GM19240 (cell line): ENCODE measurements around the gene GAN.

Source experiments
- DNase-seq: peaks from one replicate; pipeline ENCODE4 v3.0.0; 2011; ENCODE audit warnings: low spot score; ENCODE audit not compliant: insufficient read length

Gene GAN

GRCh38 chr16:81349608-81350305 is 35.0 kb downstream of the GAN start:
- no peak for DNase-seq

DNA sequence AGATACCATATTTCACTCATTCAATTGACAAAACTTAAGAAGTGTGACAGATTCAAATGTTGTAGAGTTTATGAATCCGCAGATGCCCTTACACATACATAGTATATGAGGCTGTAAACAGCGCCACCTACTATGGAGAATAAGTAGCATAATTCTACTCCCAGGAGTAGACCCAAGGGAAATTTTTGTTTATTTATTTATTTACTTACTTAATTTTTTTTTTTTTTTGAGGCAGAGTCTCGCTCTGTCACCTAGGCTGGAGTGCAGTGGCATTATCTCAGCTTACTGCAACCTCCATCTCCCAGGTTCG is 35.5 kb downstream of the GAN start:
- DNase-seq, result no peak

DNA sequence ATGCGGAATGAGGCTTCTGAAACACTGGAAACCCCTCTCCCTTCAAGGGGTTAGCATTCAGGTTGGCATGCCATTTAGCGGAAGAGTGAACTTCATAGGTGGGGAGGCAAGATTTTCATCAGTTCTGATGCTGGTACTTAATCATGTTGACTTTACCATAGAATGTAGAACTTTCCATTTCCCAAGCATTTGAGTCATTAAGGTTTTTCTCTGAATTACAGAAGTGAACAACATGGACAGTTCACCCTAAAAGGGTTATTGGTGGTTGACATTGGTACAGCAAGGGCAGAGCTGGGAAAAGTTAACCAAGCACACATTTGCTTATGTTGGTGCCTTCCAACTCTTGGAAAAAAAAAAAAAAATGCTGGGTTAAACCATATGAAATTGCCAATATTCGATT is 39.1 kb downstream of the GAN start:
- no peak for DNase-seq

DNA sequence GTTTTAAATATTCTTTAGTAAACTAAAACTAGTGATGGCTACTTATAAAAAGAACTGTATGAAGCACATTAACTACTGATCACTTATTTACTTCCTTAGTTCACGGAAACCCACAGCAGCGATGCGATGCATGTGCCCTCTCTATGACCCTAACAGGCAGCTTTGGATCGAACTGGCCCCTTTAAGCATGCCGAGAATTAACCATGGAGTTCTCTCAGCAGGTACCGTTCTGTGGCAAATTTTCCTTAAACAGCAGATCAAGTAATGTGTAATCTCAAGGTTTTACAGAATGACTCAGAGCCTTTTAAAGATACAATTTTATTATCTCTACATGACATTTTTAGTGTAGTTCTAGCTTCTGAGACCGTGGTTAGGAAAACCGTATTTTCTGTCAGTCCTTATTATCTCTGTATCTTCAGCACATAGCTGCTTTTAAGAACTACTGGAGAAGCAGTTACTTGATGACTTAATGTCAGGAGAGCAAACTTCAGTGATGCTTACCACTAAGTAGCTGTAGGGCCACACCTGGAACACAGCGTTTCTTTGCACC is 43.0 kb downstream of the GAN start:
- DNase-seq, result no peak

DNA sequence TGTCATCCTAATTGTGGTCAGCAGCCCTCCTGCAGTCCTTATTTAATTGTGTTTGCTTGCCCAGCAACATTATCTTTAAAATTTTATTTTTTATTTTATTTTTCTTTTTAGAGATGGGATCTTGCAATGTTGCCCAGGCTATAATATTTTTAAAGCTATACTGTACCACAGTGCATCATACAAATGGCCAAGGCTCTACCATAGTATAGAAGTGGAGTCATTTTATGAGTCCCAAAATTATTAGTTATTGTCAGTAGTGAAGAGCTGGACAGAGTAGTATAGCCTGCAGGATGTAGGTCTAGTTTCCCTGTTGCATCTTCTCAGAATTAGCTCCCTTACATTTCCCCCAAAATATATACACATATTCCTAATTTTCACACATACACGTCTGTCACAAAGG is 44.1 kb downstream of the GAN start:
- DNase-seq, result no peak

- DNase-seq, result no peak
Measured at GRCh38 chr16:81360135-81360534, 45.4 kb downstream of the GAN start.

- no peak for DNase-seq
Measured at GRCh38 chr16:81365731-81366130, 51.0 kb downstream of the GAN start.

GRCh38 chr16:81366316-81366932 is 51.7 kb downstream of the GAN start:
- DNase-seq, result no peak

- no peak for DNase-seq
Measured at GRCh38 chr16:81367821-81368220, 53.1 kb downstream of the GAN start.

DNA sequence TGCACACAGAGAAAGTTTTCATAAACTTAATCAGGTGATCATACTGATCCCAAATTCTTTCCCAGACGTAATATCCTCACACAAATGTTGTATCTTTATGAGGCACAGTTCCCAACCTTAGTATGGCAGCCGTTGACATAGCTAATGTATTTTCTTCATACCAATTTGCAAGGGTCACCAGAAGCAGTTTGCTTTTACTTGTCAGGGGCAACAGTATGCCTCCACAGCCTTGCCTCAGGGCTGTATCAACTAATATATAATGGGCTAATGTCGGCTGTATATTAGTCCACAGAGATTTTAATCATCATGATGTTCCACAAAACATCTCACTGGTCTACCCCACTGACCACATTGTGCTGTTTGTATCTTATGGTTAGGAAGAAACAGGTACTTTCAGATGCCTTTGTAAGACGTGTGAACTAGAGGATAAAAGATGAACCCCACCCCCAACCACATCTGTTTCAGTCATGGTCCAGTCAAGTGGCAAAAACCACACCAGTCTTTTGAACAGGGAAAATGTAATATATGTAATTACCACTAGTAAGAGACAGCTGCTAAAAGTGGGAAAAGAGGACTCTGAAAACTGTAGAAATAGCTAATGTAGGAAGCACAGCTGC is 55.2 kb downstream of the GAN start:
- no peak for DNase-seq

GRCh38 chr16:81371106-81371505 is 56.3 kb downstream of the GAN start:
- no peak for DNase-seq

GRCh38 chr16:81374550-81374949 is 59.8 kb downstream of the GAN start:
- no peak for DNase-seq

- DNase-seq, result no peak
Measured at GRCh38 chr16:81376880-81377279, 62.1 kb downstream of the GAN start.

DNA sequence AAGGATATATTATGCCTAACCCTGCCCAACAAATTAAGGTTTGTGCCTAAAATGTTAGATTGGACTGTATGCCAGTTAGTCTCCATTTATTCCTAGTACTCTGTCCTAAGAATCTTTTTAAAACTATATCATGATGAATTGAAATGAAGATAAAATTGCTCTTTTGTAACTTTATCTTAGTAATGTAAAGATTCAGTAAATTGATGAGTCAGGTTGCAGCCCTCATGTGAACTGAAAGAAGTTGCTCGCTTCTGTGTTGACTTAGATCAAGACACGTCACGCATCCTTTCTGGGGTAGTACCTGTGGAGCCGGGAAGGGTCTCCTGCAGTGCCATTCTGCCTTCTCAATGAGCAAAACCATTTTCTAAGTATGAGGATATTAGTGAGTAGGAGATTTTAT is 63.3 kb downstream of the GAN start:
- DNase-seq, result no peak

DNA sequence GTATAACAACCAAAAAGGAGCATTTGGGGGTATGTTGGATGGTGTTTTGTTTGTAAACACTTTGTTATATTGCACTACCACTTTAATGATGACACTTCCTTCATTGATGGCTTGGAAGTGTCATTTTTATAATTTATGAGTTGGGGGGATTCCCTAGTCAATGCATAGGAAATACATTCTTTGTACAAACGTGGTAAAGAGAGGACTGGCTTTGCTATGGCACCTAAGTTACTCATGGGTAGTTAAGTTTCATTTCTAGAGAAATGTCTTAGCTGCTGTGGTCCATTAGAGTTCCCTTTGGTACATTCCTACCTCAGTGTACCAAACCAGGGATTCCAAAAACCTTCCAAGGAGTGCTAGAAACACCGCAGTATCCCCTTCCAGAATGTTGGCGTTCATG is 66.2 kb downstream of the GAN start:
- no peak for DNase-seq

GRCh38 chr16:81384006-81384405 is 69.2 kb downstream of the GAN start:
- no peak for DNase-seq

DNA sequence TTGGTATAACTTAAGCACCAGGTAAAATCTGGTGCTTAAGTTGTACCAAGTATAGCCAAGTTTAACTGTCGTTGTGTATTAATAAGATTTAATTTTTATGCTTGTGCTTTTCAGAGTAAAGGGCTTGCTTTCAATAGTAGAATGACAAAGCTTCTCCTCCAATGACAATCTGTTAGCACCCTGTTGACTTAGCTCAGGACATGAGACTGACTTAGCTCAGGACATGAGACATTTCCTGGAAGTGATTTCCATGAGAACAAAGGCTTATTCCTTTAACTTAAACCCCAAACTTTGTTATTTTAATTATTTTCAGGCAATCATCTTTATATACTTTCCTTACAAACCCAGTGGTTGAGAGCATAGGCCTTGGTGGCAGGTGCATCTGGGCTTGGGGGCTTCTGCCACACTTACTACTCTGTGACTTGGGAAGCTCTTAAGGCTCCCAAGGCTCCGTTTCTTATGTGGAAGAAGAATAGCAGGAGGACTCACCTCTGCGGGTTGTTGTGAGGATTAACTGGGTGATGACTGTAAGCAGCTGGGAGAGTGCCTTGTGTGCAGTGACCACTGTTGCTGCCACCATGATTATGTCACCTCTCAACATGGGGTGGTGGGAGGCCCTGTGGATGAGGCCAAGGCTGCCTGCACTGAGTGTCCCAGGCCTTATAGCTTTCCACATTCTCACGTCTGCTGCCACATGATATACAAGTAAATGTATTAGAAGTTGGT is 70.4 kb downstream of the GAN start:
- DNase-seq, result no peak

GRCh38 chr16:81388357-81388756 is 73.6 kb downstream of the GAN start:
- DNase-seq, result no peak

GRCh38 chr16:81390840-81391239 is 76.1 kb downstream of the GAN start:
- DNase-seq, result no peak

DNA sequence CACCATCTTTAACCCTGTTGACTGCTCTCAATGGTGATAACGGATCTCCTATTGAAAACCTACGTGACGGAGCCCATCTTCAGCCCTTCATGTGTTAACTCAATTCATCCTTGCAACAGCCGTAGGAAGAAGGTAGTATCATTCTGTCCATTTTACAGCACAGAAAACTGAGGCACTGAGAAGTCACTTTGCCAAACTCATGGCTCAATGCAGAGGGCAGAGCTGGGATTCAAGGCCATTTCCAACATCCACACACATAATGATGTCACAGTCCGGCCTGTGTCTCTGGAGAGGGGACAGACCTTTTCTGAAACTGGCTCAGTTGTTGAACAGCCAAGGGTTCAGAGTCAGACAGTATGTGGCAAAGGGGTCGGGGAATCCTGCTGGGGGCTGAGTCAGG is 77.2 kb downstream of the GAN start:
- DNase-seq, result no peak

DNA sequence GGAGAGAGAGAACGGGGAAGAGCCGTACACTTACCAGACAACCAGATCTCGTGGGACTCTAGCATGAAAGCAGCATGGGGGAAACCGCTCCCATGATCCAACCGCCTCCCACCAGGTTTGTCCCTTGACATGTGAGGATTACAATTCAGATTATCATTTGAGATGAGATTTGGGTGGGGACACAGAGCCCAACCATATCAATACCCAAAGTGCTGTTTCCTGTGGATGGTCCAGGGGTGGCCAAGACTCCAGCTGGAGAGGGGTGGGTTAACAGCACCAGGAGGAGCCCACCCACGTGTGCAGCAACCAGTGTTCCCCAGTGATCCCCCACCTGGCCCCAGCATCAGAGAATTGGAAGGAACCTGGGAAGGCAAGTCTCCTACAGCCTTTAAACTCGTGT is 79.7 kb downstream of the GAN start:
- no peak for DNase-seq

DNA sequence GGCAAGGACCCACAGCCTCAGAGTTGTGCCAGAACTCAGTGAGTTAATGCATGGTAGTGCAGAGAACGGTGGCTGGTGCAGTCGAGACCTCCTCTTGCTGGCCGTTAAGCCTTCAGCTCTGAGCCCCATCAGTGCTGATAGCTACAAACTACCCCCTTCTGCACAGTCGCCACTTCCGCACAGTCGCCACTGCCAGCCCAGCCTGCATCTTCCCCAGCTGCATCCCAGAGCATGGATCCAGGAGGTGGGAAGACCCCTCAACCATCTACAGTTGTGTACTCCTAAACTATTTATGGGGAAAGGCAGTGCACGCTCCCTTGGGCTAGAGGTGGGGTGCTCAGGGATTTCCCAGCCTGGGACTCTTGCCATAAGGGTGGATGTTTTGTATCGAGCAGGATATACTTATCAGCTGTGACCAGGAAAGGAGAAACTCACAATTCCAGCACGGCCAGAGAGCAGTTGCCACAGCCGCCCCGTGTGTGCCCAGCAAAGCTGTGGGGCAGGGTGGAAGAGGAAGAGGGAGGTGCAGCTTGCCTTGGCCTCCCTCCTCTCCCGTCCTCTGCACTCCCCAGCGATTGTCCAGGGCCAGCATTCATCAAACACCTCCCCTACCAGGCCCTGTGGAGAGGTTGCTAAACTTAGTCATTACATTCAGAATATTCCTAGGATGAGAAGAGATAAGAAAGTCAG is 80.3 kb downstream of the GAN start:
- no peak for DNase-seq
